GM19467 (cell line): ENCODE measurements around the gene ITGB6.

Experiments
- ATAC-seq: cut with Tn5 transposase; IDR thresholded peaks from one replicate; pipeline ENCODE4 v1.9.1; 2021; ENCODE audit warnings: mild to moderate bottlenecking, moderate library complexity; ENCODE audit not compliant: unreplicated experiment

The ITGB6 gene, protein sequence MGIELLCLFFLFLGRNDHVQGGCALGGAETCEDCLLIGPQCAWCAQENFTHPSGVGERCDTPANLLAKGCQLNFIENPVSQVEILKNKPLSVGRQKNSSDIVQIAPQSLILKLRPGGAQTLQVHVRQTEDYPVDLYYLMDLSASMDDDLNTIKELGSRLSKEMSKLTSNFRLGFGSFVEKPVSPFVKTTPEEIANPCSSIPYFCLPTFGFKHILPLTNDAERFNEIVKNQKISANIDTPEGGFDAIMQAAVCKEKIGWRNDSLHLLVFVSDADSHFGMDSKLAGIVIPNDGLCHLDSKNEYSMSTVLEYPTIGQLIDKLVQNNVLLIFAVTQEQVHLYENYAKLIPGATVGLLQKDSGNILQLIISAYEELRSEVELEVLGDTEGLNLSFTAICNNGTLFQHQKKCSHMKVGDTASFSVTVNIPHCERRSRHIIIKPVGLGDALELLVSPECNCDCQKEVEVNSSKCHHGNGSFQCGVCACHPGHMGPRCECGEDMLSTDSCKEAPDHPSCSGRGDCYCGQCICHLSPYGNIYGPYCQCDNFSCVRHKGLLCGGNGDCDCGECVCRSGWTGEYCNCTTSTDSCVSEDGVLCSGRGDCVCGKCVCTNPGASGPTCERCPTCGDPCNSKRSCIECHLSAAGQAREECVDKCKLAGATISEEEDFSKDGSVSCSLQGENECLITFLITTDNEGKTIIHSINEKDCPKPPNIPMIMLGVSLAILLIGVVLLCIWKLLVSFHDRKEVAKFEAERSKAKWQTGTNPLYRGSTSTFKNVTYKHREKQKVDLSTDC

DNA sequence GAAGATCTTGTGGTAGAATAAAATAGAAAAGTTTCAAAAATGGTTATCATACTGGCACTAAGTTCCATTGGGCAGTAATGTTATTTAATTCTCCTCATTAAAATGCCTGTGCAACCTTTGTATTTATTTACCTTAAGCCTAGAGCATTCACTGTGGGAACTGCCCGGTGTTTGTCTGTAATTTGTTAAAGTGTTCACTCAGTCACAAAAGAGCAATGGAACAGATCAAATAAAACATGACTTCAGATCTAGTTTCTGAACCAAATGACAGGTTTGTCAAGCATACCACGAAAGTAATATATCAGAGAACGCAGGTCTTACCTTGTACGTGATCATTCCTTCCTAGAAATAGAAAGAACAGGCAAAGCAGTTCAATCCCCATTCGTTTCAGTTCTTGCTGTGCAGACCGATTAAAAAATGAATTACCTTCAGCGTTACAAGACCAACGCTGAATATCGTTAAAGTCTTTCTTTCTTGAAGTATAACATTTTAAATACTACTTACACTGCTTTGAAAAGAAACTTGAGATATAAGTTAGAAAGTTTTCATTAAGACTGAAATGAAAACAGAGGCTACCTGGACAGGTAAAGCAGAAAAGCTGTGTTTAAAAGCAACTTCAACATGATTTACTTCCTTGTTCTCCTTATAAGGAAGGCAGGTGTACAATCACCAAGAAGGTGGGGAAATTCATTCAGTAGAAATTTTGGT lies at the start of gene ITGB6:
Gene ITGB6 (minus strand): TSS at position 590 of the 707 bp plus-strand sequence. CDS start 209 bp downstream, at position 381.
- no peak for ATAC-seq

- no peak for ATAC-seq
Measured at GRCh38 chr2:160247296-160248035, 47.4 kb upstream of the ITGB6 start.

DNA sequence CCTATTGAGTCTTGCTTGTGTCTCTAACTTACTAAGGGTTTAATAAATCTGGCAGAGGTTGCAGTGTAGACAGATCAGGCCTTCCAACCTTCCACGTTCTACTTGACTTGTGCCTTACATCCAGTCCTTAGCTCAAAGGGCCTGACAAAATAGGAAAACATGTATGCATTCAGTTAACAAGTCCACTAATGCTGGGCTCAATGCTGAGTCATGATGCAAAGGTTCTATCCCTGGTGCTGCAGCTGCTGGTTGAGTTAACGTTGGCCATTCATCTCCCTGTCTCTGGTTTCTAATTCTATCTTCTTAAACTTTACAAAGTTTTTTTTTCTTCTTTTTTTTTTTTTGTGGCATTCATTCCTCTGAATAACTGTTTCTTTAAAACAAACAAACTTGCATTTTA lies 46.3 kb upstream of the ITGB6 start:
- ATAC-seq: no peak

- no peak for ATAC-seq
Measured at GRCh38 chr2:160245614-160246155, 45.6 kb upstream of the ITGB6 start.

DNA sequence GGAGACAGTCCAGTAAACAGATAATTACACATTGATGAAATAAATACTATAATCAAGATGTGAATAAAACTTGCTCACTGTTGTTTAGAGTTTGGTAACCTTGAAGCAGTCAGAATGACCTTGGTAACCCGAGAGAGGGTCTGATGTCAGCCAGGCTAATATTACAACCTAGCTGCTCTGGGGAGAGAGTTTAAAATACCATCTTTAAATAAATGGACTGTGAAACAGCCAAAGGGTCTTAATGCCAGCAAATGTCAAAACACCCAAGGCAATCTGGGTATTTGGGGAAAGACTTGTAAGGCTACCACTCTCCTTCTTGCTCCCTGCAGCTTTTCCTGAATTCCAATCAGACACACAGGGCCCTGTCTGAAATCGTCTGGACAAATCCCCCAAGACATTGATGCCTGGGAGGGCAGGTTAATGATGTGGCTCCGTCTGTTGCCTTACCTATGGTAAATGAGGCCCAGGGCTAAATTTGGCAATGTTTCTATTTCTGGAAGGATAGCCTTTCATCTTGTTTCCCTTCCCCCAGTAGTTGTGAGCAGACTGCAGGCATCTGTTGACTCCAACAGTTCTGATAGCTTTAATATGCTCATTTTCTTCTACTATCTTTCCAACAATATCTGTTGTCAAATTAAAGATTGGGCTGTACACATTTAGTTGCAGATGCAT lies 43.0 kb upstream of the ITGB6 start:
- no peak for ATAC-seq

DNA sequence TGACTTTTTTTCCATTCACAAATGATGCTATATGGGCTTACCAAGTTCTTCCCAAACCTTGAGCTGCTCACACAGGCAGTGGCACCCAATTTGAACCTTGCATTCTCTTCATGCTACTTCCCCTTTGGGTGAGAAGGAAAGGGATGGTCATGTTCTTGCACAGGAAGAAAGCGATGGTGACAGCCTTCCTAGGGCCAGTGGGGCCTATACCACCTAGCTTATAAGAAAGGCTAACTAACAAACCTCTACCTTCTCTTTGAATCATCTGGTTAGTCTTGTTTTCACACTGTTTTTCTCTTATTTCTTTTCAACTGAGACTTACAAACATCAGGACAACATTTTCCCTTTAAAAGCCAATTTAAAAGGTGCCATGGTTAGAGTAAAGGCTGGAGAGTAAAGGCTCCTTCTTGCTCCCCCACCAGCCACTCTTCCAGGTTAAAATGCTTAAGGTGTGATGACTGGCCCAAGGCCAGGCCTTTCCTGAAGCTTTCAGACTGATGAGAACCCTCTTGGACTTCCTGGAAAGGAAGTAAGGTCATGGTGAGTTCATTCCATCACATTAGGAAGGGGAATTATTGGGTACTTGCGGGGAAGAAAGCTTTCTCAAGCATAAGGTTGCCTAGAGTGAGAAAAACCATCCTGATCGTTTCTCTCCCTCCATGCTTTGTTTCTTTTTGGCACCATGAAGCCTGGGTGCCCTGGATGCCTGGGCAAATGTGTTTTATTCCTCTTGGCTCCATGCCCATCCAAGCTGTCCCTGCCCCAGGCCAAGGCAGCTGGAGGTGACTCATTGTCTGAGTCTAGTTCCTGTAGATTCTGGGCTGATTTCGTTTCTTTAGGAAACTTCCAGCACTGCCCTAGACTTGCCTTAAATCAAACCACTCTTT lies 41.4 kb upstream of the ITGB6 start:
- no peak for ATAC-seq

GRCh38 chr2:160239436-160239835 lies 39.4 kb upstream of the ITGB6 start:
- no peak for ATAC-seq

GRCh38 chr2:160238392-160238791 lies 38.3 kb upstream of the ITGB6 start:
- no peak for ATAC-seq

- ATAC-seq: no peak
Measured at GRCh38 chr2:160232905-160233475, 32.9 kb upstream of the ITGB6 start.

- no peak for ATAC-seq
Measured at GRCh38 chr2:160229591-160229990, 29.5 kb upstream of the ITGB6 start.

- no peak for ATAC-seq
Measured at GRCh38 chr2:160228141-160228917, 28.3 kb upstream of the ITGB6 start.

DNA sequence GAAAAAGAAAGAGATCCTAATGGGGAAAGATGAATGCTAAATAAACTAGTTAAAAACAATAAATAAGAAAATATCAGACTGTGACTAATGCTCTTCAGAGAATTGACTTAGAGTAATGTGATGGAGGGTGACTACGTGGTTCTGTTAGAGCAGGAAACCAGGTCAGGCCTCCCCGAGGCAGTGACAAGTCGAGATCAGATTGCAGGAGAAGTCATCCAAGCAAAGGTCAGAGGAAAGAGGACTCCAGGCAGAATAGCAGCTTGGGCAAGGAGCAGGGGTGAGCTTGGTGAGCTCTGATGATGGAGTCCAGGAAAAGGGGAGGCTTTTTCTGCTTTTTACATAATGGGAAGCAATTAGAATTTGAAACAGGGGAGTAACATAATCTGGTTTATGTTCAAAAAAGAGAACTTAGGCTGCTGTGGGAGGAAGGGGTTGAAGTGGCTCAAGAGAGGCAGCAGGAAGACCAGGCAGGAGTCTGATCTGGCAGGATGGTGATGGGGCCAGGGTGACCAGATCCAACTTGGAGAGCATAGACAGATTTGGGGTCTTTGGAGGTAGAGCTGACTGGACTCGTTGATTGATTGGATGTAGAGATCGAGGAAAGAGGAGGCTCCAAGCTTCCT lies 27.3 kb upstream of the ITGB6 start:
- ATAC-seq: no peak

DNA sequence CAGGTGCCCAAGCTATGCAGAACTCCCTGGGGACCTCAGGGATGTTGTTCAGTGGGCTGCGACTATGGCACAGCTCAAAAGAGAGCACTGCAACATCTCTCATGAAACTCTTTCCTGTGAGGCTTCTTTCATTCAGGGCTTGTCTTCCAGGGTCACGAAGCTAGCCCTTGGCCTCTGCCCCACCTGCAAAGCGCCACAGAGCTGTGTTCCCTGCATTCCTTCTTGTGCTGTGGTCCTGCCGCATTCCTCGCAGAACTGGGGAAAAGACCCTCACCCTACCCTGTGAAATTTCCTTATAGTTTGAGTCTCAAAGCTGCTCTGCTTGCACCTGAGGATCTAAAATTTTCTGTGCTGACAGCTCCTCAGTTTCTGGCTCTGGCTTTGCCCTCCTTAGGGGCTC lies 26.3 kb upstream of the ITGB6 start:
- ATAC-seq: no peak

DNA sequence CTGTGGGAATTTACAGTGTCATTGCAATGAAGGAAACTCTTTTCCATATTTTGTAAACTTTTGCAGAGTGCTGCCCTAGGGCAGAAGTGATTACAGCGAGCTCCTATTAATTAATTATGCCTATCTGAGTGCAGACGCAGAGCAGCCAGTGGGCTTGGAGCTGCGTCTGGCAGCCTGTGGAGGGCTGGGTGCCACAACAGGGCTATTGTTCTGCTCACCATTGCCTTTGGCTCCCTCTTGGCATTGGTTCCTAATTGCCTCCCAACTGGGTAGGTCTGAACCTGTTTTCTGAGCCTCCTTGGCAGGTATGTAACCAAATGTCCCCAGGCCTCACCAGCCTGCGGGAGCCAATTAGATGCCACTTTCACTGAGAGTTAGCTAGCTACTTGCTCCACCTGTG lies 25.6 kb upstream of the ITGB6 start:
- ATAC-seq: no peak

- peak; percentile 4 for ATAC-seq
Measured at GRCh38 chr2:160224507-160224906, 24.4 kb upstream of the ITGB6 start.

DNA sequence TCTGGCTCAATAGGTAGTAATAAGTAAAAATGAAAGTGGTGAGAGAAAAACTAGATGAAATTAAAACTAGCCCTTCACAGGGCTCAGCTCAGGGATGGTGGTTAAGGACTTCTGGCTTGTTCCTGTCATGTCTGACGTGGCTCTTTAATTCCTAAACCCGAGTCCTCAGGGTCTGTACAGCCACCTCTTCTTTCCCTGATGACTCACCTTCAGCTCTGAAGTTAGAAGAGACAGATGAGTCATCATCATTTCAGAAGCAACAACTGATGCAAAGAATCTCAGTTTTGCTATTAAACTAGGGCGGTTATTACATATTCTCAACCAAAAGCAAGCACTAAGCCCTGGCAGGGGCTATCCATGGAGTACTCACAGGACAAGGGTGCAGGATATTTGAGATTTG lies 24.0 kb upstream of the ITGB6 start:
- ATAC-seq: peak; percentile 92

DNA sequence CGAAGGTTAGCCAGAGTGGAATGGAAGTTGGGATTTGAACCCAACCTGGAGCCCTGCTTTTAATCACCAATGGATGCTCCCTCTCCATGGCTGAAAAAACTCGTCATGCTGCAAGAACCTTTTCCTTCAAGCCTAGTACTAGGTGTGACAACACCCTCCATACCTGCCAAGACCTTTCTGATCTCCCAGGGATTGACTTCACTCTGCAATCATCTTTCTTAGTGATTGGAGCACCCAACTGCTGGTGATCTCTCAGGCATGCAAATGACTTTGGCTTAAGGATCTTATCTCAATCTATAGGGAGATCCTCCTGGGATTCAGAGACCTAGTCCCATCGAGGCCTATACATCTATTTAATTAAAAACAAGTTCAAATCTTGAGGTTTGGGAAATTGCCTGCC lies 23.5 kb upstream of the ITGB6 start:
- ATAC-seq: no peak
